ENCODE data around the gene ABCA8.

ABCA8 gene

GRCh38 chr17:68870161-68870826 is 84.9 kb downstream of the ABCA8 start:
- no peak for DNase-seq (ENCODE audit: low read depth)

GRCh38 chr17:68868708-68869107 is 86.5 kb downstream of the ABCA8 start:
- DNase-seq (ENCODE audit: low read depth): no peak

- no peak for DNase-seq (ENCODE audit: low read depth)
Observed at GRCh38 chr17:68867759-68868516, 87.3 kb downstream of the ABCA8 start.

- no peak for DNase-seq (ENCODE audit: low read depth)
Observed at GRCh38 chr17:68865584-68865983, 89.6 kb downstream of the ABCA8 start.

GRCh38 chr17:68863091-68863652 is 92.0 kb downstream of the ABCA8 start:
- no peak for DNase-seq (ENCODE audit: low read depth)

- no peak for DNase-seq (ENCODE audit: low read depth)
Observed at GRCh38 chr17:68861602-68862001, 93.6 kb downstream of the ABCA8 start.

- DNase-seq (ENCODE audit: low read depth): no peak
Observed at GRCh38 chr17:68860941-68861340, 94.3 kb downstream of the ABCA8 start.

GRCh38 chr17:68854452-68854851 is 100.7 kb downstream of the ABCA8 start:
- no peak for DNase-seq (ENCODE audit: low read depth)

- no peak for DNase-seq (ENCODE audit: low read depth)
Observed at GRCh38 chr17:68853439-68853838, 101.8 kb downstream of the ABCA8 start.

GRCh38 chr17:68853036-68853435 is 102.2 kb downstream of the ABCA8 start:
- DNase-seq (ENCODE audit: low read depth): no peak

GRCh38 chr17:68851890-68852289 is 103.3 kb downstream of the ABCA8 start:
- DNase-seq (ENCODE audit: low read depth): no peak

GRCh38 chr17:68850749-68851510 is 104.3 kb downstream of the ABCA8 start:
- no peak for DNase-seq (ENCODE audit: low read depth)

GRCh38 chr17:68849673-68850610 is 105.2 kb downstream of the ABCA8 start:
- peak; percentile 21 for DNase-seq (ENCODE audit: low read depth)

- DNase-seq (ENCODE audit: low read depth): no peak
Observed at GRCh38 chr17:68847711-68848110, 107.5 kb downstream of the ABCA8 start.

GRCh38 chr17:68843522-68843921 is 111.7 kb downstream of the ABCA8 start:
- no peak for DNase-seq (ENCODE audit: low read depth)

- no peak for DNase-seq (ENCODE audit: low read depth)
Observed at GRCh38 chr17:68840073-68840472, 115.1 kb downstream of the ABCA8 start.

- DNase-seq (ENCODE audit: low read depth): no peak
Observed at GRCh38 chr17:68835071-68835470, 120.1 kb downstream of the ABCA8 start.

- DNase-seq (ENCODE audit: low read depth): no peak
Observed at GRCh38 chr17:68834328-68834836, 120.8 kb downstream of the ABCA8 start.

GRCh38 chr17:68832109-68832802 is 122.9 kb downstream of the ABCA8 start:
- no peak for DNase-seq (ENCODE audit: low read depth)

- no peak for DNase-seq (ENCODE audit: low read depth)
Observed at GRCh38 chr17:68831170-68831569, 124.0 kb downstream of the ABCA8 start.

GRCh38 chr17:68830313-68830712 is 124.9 kb downstream of the ABCA8 start:
- DNase-seq (ENCODE audit: low read depth): no peak

All from GM04504 (cell line).